Psoas muscle (tissue), 8 donors: ENCODE data around the gene GATD1. TPM values are rescaled to one million over a fixed set of nuclear protein-coding genes. Genes with fewer than 3 reads are reported as not detected.

Source experiments
- ATAC-seq, 4 donors: fragments of 200-7000 bp; cut with Tn5 transposase; one replicate each; pipeline ENCODE4 v1.9.1; 2020; ENCODE audit warnings: moderate library complexity in 3 of 4, mild to moderate bottlenecking in 2 of 4
- DNase-seq, 2 donors: peaks; one replicate each; pipeline ENCODE4 v3.0.0-alpha.2; 2020
- H3K27ac ChIP-seq: fragments of 200-600 bp; one replicate; pipeline ENCODE4 v1.8.0; 2022
- H3K27me3 ChIP-seq, 3 donors: fragments of 200-600 bp in 1 of 3; one replicate each; pipeline versions ENCODE4 v1.6.1 to v1.8.0; 2013 to 2022; ENCODE audit warnings: low read length in 2 of 3, mild to moderate bottlenecking in 2 of 3, moderate library complexity in 1 of 3; ENCODE audit not compliant: insufficient read depth in 3 of 3
- H3K36me3 ChIP-seq, 2 donors: fragments of 200-600 bp in 1 of 2; one replicate each; pipeline versions ENCODE4 v1.6.1 to v1.8.0; 2013 to 2022; ENCODE audit warnings: low read depth in 1 of 2, mild to moderate bottlenecking in 1 of 2, moderate library complexity in 1 of 2; ENCODE audit not compliant: insufficient read depth in 1 of 2
- H3K4me1 ChIP-seq: fragments of 200-600 bp; one replicate; pipeline ENCODE4 v1.8.0; 2022
- H3K4me3 ChIP-seq: fragments of 200-600 bp; one replicate; pipeline ENCODE4 v1.8.0; 2022; ENCODE audit warnings: mild to moderate bottlenecking
- H3K9me3 ChIP-seq: fragments of 200-600 bp; one replicate; pipeline ENCODE4 v1.8.0; 2022
- WGBS, 3 donors: extraction: QIAGEN DNeasy Blood & Tissue Kit; methylation state at CpG; one replicate each; pipeline versions ENCODE4 v1.1.6 to v1.1.7; 2013; 5-methylcytosine and 5-hydroxymethylcytosine counted together
- intact Hi-C, 2 donors: fragments of 100-400 bp; cut with DNase I; formaldehyde crosslinking; loops; one replicate each; pipeline versions ENCODE4 v1.11.0 to v1.14.2; 2022
- polyA plus RNA-seq, 3 donors: library from polyadenylated mRNA; stranded (reverse); fragments of 200-250 nt; gene quantifications; one replicate each; pipeline ENCODE4 v1.2.3, GENCODE V29; 2013
- total RNA-seq, 4 donors: library from RNA; stranded (reverse); fragmentation: NEBNext Ultra II Directional in 2 of 4; extraction: Animal tissue kit (Norgen Biotek cat#: 25700) in 2 of 4; gene quantifications; one replicate each; pipeline versions ENCODE4 v1.2.1 to v1.2.4, GENCODE V29; 2021 to 2023
- TF ChIP-seq, protein P1 (sequence below): fragments of 200-600 bp; IDR thresholded peaks from one replicate; pipeline ENCODE4 v1.8.0; 2022; ENCODE audit warnings: antibody characterized with exemption
- donor health status: healthy with polysubstance abuse.
- donor health status: DM: no; HTN: no; CAD: no; lungs with moderate emphysema.
- donor health status: Bipolar disorder and iron deficiency.
- donor health status: healthy.
- donor health status: DM: yes; HTN: yes; CAD: no.
- donor health status: DM: no; HTN: no; CAD: no.
- donor health status: DM: no; HTN: no; CAD: no.
- donor health status: DM: yes; HTN: yes; CAD: no.

GATD1 gene
- total and polyA plus RNA-seq, 7 donors: 11.0 to 32.6 (median 20.9) TPM

DNA sequence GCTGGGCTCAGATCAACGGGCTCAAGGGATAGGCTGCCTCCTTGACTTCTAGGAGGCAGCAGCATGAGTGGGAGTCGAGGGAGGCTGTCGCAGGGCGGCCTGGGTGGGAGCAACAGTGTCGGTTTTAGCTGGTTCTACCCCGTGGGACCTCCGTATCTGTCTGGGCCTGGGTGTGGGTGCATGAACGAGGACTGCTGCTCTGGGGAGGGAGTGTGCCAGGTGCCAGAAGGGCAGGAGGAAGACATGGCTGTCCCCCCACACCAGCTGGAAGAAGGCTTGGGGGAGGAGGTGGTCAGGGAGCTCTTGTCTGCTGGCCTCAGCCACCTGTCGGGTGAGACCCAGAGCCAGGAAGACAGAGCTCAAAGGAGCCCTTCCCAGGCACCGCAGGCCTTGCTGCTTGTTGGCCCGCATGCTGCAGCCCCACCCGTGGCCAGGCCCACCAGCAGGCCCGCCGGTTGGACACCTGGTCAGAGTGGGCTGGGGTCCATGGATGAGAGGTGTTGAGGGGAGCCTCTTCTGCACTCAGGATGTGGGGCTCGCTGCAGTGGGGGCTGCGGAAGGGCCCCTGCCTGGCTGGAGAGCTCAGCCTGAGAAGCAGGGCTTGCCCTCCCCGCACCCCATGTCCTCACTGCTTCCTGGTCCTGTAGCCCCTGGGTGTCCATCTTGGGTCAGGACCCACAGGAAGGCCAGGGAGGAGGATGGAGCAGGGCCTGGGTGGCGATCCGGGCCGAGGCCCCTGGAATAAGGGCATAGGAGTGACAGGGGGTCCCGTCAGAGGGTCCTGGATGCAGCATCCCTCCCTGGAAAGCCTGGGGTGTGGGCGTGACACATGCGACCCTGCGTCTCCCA, 9.2 kb upstream of the GATD1 start:
- no peak for ATAC-seq
- TF ChIP-seq, protein P1, sequence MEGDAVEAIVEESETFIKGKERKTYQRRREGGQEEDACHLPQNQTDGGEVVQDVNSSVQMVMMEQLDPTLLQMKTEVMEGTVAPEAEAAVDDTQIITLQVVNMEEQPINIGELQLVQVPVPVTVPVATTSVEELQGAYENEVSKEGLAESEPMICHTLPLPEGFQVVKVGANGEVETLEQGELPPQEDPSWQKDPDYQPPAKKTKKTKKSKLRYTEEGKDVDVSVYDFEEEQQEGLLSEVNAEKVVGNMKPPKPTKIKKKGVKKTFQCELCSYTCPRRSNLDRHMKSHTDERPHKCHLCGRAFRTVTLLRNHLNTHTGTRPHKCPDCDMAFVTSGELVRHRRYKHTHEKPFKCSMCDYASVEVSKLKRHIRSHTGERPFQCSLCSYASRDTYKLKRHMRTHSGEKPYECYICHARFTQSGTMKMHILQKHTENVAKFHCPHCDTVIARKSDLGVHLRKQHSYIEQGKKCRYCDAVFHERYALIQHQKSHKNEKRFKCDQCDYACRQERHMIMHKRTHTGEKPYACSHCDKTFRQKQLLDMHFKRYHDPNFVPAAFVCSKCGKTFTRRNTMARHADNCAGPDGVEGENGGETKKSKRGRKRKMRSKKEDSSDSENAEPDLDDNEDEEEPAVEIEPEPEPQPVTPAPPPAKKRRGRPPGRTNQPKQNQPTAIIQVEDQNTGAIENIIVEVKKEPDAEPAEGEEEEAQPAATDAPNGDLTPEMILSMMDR: no peak
- peaks cover 21% of the 10 kb centered on the region for H3K4me1 ChIP-seq
- no peaks in the 10 kb centered on the region for H3K9me3 ChIP-seq
- H3K36me3 ChIP-seq: no peaks in the 10 kb centered on the region
- peaks cover 0 to 28% (median 9%) of the 10 kb centered on the region in 3 donors for H3K27me3 ChIP-seq
- no peak overlapping the region for H3K27ac ChIP-seq
- WGBS, 3 donors: 71 to 82% (median 81%) methylated on average over 23 to 24 of the region's 24 CpGs
- no peak overlapping the region for H3K4me3 ChIP-seq
- intact Hi-C loops: no loop called here
- no peak for DNase-seq

DNA sequence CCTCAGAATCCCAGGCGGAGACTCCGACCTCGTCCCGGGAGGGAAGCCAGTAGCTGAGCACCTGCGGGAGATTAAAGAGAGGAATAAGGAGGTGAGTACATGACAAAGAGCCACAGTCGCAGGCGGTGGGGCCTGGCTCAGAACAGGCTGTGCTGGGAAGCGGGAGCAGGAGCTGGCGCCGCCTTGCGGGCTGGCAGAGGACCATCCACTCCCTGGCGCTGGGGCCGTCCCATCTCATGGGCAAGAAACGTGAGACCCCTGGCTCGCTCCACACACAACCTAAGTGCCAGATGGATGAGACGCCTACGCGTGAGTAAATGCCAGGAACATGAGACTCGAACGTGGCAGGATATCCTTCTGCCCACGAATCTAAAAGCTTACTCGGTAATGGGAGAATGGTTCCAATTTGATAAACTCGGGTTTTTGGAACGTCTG, 6.3 kb upstream of the GATD1 start:
- Histone ChIP-seq H3K27ac (peak overlapping the region; percentile 74), H3K9me3 (no peaks in the 10 kb centered on the region), H3K4me3 (peak overlapping the region; percentile 2), H3K4me1 (peaks cover 22% of the 10 kb centered on the region), H3K27me3 (peaks cover 0 to 12% (median 4%) of the 10 kb centered on the region in 3 donors), H3K36me3 (peaks cover 0 to 9% of the 10 kb centered on the region in 2 donors)
- ATAC-seq: peak; percentile 92 to 97 (median 94)
- intact Hi-C loops: no loop called here
- TF ChIP-seq, protein P1: peak; percentile 69
- peak; percentile 87 to 96 for DNase-seq
- WGBS, 3 donors: 8 to 17% (median 12%) methylated on average over 24 of the region's 24 CpGs

DNA sequence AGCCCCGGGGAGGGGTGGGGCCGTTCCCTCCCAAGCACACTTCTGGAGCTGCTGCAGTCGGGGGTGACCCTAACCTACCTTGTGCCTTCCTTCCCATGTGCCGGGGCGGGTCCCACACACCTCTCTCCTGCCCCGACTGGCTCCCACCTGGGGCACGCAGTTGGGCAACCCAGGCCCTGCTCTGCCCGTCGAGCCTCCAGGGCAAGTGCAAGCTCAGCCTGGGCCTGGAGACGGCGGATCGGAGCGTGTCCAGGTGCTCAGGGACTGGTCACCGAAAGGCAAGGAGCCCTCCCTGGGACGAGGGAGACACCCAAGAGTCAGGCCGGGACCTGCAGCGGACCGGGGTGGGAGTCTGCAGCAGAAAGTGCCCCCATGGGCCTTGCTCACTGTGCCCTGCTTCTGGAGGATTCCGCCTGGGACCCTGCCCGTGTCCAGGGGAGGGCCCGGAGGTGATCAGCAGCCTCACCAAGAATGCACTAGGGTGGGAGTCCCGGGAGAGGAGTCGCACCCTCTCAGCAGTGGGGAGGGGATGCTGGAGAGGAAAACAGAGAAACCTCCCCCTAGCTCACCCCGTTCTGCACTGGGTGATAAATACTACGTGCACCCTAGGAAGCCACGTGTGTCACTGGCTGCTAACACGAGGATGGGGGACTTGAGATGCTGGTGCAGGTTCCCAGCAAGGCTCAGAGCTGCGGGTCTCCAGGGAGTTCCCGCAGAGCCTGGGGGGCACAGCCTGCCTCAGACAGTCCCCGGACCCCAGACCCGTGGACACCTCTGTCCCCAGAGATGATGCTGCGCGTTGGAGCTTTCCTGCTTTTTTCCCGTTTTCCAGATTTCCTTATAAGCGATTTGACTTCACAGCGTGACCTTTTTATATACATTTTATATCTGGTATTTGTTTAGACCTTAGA, 5.2 kb upstream of the GATD1 start:
- Histone ChIP-seq H3K4me1 (peaks cover 31% of the 10 kb centered on the region), H3K36me3 (peaks cover 0 to 9% of the 10 kb centered on the region in 2 donors), H3K4me3 (no peak overlapping the region), H3K9me3 (no peaks in the 10 kb centered on the region), H3K27me3 (peaks cover 0 to 4% (median 3%) of the 10 kb centered on the region in 3 donors), H3K27ac (peak overlapping the region; percentile 74)
- 75 to 79% (median 75%) methylated on average over 35 to 36 of the region's 36 CpGs for WGBS, 3 donors
- DNase-seq (peak in 1 of 2 donors; percentile 56), ATAC-seq (no peak)
- intact Hi-C loops: no loop called here
- TF ChIP-seq, protein P1: no peak

DNA sequence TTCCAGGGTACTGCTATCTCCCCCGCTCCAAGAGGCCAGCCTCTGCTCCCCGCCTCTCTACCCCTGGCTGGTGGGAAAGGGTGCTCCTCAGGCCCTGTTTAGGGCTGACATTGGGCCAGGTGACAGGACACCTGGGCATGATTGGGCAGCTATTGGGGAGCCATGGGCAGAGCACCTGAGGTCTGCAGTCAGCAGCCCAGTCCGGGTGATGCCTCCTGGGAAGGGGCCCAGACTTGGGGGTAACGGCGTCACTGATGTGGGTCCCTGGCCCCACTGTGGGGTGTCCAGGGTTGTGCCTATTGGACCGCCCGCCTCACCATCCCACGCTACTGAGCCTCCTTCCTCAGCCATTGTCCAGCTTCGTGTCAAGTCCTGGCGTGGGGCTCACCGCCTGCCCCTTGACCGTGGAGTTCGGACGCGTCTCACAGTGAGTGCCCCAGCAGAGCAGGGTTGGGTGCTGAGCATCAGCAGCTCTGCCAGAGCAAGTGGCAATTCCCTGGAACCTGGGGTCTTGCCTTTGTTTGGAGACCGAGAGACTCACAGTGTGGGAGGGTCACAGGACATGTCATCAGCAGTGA, 2.8 kb upstream of the GATD1 start:
- intact Hi-C loops: no loop called here
- H3K4me3 ChIP-seq: no peak overlapping the region
- H3K27me3 ChIP-seq: no peaks in the 10 kb centered on the region
- ATAC-seq (no peak), DNase-seq (no peak)
- TF ChIP-seq, protein P1: no peak
- peaks cover 47% of the 10 kb centered on the region for H3K4me1 ChIP-seq
- WGBS, 3 donors: 90 to 96% (median 94%) methylated on average over 15 to 16 of the region's 16 CpGs
- peaks cover 0 to 9% of the 10 kb centered on the region in 2 donors for H3K36me3 ChIP-seq
- H3K9me3 ChIP-seq: no peaks in the 10 kb centered on the region
- H3K27ac ChIP-seq: no peak overlapping the region
